ENCODE data around the gene KLK10.

Gene KLK10

GRCh38 chr19:50967929-50968715 is 51.4 kb downstream of the KLK10 start:
- DNase-seq: no peak

- DNase-seq: no peak
Observed at GRCh38 chr19:50964266-50964665, 55.2 kb downstream of the KLK10 start.

- no peak for DNase-seq
Observed at GRCh38 chr19:50963381-50963780, 56.1 kb downstream of the KLK10 start.
